ENCODE results near the gene ADAMTSL2.
"Not testable (repeated sequence)": the region's sequence is repeated elsewhere in the genome, so short reads cannot be mapped to it uniquely, and the experiment has no call there.

The ADAMTSL2 gene

DNA sequence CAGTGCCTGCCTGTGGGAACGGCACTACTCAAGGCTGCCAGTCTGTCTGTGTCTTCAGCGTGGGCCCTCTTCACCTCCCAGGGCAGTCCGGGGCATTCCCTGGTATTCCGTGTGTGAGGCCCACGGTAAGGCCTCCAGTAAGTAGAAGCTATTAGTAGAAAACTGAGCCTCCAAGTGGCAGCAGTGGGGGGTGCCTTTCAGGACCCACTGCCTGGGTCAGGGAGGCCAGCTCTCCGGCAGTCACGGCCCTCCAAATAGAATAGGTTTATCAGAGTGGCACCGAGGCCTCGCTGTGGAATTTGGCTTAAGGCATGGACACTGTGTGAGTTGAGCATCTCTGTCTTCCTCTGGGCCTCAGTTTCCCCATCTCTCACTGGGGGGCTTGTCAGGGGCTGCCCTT, 23.1 kb downstream of the ADAMTSL2 start:
- Histone ChIP-seq H3K4me1 (ENCODE audit: control insufficient read depth in 1 of 2, insufficient read depth in 2 of 2, low read length in 2 of 2) (peaks cover 0 to 6% of the 10 kb centered on the region in 2 donors), H3K27me3 (ENCODE audit: control insufficient read depth in 1 of 2, insufficient read depth in 2 of 2, low read length in 2 of 2) (no peaks in the 10 kb centered on the region), H3K27ac (ENCODE audit: low read depth, low read length) (peak overlapping the region; percentile 50), H3K9ac (ENCODE audit: low read depth in 1 of 2, low read length in 2 of 2) (no peak overlapping the region), H3K4me3 (ENCODE audit: low read depth in 1 of 2, low read length in 2 of 2) (no peak overlapping the region), H3K36me3 (ENCODE audit: control insufficient read depth in 1 of 2, insufficient read depth in 2 of 2, low read length in 2 of 2) (no peaks in the 10 kb centered on the region), H3K9me3 (ENCODE audit: control insufficient read depth in 1 of 2, low read length in 2 of 2) (no peaks in the 10 kb centered on the region)

DNA sequence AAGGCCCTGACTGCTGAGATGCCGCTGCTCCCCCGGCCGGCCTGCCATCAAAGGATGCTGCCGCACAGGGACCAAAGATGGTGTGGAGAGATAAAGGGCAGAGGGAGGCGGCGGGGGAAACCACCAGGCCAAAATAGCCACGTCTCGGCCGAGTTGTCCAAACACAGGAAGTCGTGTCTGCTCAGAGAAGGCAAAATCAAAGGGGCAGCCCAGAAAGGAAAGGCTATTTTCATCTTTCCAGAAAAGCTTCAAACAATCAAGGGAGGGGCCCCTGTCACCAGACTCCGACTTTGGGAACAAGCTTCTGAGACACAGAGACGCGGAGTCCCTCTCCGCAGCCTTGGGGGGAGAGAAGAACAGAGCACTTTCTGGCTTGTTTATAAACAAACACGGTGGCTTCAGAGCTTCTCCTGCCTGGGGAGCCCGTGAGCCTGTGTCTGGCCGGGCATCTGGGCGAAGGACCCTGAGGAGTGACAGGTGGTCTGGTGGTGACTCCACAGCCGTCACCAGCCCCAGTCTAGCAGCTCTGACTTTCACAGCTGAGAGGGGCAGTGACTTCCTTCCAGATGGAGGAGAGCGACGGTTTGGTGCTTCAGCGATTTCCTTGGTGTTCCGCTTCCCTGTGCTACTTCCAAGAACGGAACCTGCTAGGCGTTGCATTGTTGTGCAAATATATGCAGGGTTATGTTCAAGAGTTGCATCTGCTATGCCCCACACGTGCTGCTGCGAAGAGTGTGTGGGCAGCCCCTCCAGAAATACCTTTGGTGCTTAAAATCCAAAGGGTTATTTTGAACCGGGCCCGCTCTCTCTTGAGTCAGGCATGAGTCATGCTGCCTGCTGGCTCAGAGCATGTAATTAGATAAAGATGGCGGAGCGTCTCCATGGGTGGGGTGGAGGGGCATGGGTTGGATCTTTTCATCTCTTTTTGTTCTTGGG, 24.0 kb downstream of the ADAMTSL2 start:
- Histone ChIP-seq H3K27ac (ENCODE audit: low read depth, low read length) (peak overlapping the region; percentile 50), H3K9ac (ENCODE audit: low read depth in 1 of 2, low read length in 2 of 2) (no peak overlapping the region), H3K36me3 (ENCODE audit: control insufficient read depth in 1 of 2, insufficient read depth in 2 of 2, low read length in 2 of 2) (no peaks in the 10 kb centered on the region), H3K4me3 (ENCODE audit: low read depth in 1 of 2, low read length in 2 of 2) (no peak overlapping the region), H3K4me1 (ENCODE audit: control insufficient read depth in 1 of 2, insufficient read depth in 2 of 2, low read length in 2 of 2) (peaks cover 6 to 13% of the 10 kb centered on the region in 2 donors), H3K27me3 (ENCODE audit: control insufficient read depth in 1 of 2, insufficient read depth in 2 of 2, low read length in 2 of 2) (no peaks in the 10 kb centered on the region), H3K9me3 (ENCODE audit: control insufficient read depth in 1 of 2, low read length in 2 of 2) (no peaks in the 10 kb centered on the region)

- Histone ChIP-seq H3K27ac (ENCODE audit: low read depth, low read length) (no peak overlapping the region), H3K9ac (ENCODE audit: low read depth in 1 of 2, low read length in 2 of 2) (no peak overlapping the region), H3K27me3 (ENCODE audit: control insufficient read depth in 1 of 2, insufficient read depth in 2 of 2, low read length in 2 of 2) (no peaks in the 10 kb centered on the region)
Measured at GRCh38 chr9:133560311-133560710, 25.8 kb downstream of the ADAMTSL2 start.

DNA sequence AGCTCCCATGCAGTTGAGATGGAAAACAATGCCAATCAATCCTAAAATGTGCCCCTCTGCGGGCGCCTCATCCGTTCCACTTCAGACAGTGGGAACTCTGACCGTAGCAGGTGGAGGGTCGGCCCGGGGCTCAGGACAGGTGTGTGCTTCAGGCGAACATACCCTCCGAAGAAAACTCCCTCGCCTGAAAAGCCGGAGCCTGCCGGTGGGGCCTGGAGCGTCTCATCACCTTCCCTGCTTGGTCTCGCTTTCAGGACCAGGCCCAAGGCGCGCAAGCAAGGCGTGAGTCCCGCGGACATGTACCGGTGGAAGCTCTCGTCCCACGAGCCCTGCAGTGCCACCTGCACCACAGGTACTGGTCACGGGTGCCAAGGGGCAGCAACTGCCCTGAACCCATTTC, 26.4 kb downstream of the ADAMTSL2 start:
- Histone ChIP-seq H3K9ac (ENCODE audit: low read depth in 1 of 2, low read length in 2 of 2) (no peak overlapping the region), H3K27me3 (ENCODE audit: control insufficient read depth in 1 of 2, insufficient read depth in 2 of 2, low read length in 2 of 2) (no peaks in the 10 kb centered on the region), H3K27ac (ENCODE audit: low read depth, low read length) (no peak overlapping the region)

More at GRCh38 chr9:133560311-133560710, 25.8 kb downstream of the ADAMTSL2 start:
- no peaks in the 10 kb centered on the region for H3K36me3 ChIP-seq (ENCODE audit: control insufficient read depth in 1 of 2, insufficient read depth in 2 of 2, low read length in 2 of 2)
- no peak overlapping the region for H3K4me3 ChIP-seq (ENCODE audit: low read depth in 1 of 2, low read length in 2 of 2)
- no peaks in the 10 kb centered on the region for H3K9me3 ChIP-seq (ENCODE audit: control insufficient read depth in 1 of 2, low read length in 2 of 2)
- peaks cover 7 to 14% of the 10 kb centered on the region in 2 donors for H3K4me1 ChIP-seq (ENCODE audit: control insufficient read depth in 1 of 2, insufficient read depth in 2 of 2, low read length in 2 of 2)

DNA sequence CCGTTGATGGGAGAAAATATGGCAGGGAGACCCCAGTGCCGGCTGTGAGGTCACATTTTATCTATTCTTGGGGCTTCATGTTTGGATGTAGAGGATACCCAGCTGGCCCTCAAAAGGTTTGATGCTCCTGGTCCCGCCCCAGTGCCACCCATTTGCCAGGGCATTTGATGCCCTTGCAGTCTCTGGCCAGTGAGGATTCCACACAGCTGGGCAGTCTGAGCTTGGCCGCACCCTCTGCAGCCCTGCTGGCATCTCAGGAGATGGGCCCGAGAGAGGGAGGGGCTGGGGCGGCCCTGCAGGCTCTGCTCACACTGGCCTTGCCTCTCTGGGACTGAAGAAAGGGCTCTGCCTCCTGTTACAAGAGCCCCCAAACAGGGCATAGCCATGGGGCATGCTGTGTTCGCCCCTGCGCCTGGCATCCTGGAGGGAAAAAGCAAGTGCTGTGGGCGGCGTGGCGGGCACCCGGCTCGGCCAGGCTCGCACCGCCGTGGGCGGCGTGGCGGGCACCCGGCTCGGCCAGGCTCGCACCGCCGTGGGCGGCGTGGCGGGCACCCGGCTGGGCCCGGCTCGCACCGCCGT, 27.6 kb downstream of the ADAMTSL2 start:
- no peak overlapping the region for H3K4me3 ChIP-seq (ENCODE audit: low read depth in 1 of 2, low read length in 2 of 2)
- H3K27ac ChIP-seq (ENCODE audit: low read depth, low read length), result no peak overlapping the region
- H3K36me3 ChIP-seq (ENCODE audit: control insufficient read depth in 1 of 2, insufficient read depth in 2 of 2, low read length in 2 of 2), result no peaks in the 10 kb centered on the region
- no peaks in the 10 kb centered on the region for H3K9me3 ChIP-seq (ENCODE audit: control insufficient read depth in 1 of 2, low read length in 2 of 2)
- peaks cover 7 to 14% of the 10 kb centered on the region in 2 donors for H3K4me1 ChIP-seq (ENCODE audit: control insufficient read depth in 1 of 2, insufficient read depth in 2 of 2, low read length in 2 of 2)
- no peaks in the 10 kb centered on the region for H3K27me3 ChIP-seq (ENCODE audit: control insufficient read depth in 1 of 2, insufficient read depth in 2 of 2, low read length in 2 of 2)
- no peak overlapping the region for H3K9ac ChIP-seq (ENCODE audit: low read depth in 1 of 2, low read length in 2 of 2)

More for the DNA sequence above, 26.4 kb downstream of the ADAMTSL2 start:
- no peak overlapping the region for H3K4me3 ChIP-seq (ENCODE audit: low read depth in 1 of 2, low read length in 2 of 2)
- peaks cover 7 to 14% of the 10 kb centered on the region in 2 donors for H3K4me1 ChIP-seq (ENCODE audit: control insufficient read depth in 1 of 2, insufficient read depth in 2 of 2, low read length in 2 of 2)
- H3K9me3 ChIP-seq (ENCODE audit: control insufficient read depth in 1 of 2, low read length in 2 of 2), result no peaks in the 10 kb centered on the region
- no peaks in the 10 kb centered on the region for H3K36me3 ChIP-seq (ENCODE audit: control insufficient read depth in 1 of 2, insufficient read depth in 2 of 2, low read length in 2 of 2)

GRCh38 chr9:133562611-133563290, 28.2 kb downstream of the ADAMTSL2 start:
- Histone ChIP-seq H3K4me3 (ENCODE audit: low read depth in 1 of 2, low read length in 2 of 2) (no peak overlapping the region), H3K27ac (ENCODE audit: low read depth, low read length) (no peak overlapping the region), H3K4me1 (ENCODE audit: control insufficient read depth in 1 of 2, insufficient read depth in 2 of 2, low read length in 2 of 2) (peaks cover 7 to 14% of the 10 kb centered on the region in 2 donors), H3K27me3 (ENCODE audit: control insufficient read depth in 1 of 2, insufficient read depth in 2 of 2, low read length in 2 of 2) (no peaks in the 10 kb centered on the region), H3K9ac (ENCODE audit: low read depth in 1 of 2, low read length in 2 of 2) (no peak overlapping the region), H3K9me3 (ENCODE audit: control insufficient read depth in 1 of 2, low read length in 2 of 2) (no peaks in the 10 kb centered on the region), H3K36me3 (ENCODE audit: control insufficient read depth in 1 of 2, insufficient read depth in 2 of 2, low read length in 2 of 2) (no peaks in the 10 kb centered on the region)

DNA sequence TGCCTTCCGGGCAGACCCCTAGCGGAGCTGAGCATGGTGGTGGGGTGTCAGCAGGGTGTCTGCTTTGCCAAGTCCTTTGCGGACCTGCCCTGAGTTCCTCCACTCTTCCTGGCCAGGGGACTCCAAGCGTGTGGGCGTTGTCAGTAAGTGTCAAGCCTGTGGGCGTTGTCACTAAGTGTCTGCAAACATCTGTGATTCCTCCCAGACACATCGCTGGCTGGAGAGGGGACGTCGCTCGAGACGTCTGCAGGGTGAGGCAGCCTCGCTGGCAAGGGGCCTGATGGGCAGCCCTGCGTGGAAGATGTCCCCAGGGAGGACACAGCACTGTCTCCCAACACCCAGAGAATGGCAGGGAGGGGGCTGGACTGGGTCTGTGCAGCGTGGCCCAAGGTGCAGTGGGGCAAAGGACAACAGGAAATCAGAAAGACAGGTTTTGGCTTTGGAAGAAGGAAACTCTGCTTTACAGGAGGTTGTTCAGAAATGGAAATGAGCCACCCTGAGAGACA, 28.8 kb downstream of the ADAMTSL2 start:
- no peaks in the 10 kb centered on the region for H3K27me3 ChIP-seq (ENCODE audit: control insufficient read depth in 1 of 2, insufficient read depth in 2 of 2, low read length in 2 of 2)
- H3K36me3 ChIP-seq (ENCODE audit: control insufficient read depth in 1 of 2, insufficient read depth in 2 of 2, low read length in 2 of 2), result no peaks in the 10 kb centered on the region
- H3K9me3 ChIP-seq (ENCODE audit: control insufficient read depth in 1 of 2, low read length in 2 of 2), result no peaks in the 10 kb centered on the region
- H3K27ac ChIP-seq (ENCODE audit: low read depth, low read length), result no peak overlapping the region
- peak overlapping the region in 1 of 2 donors; percentile 38 for H3K4me3 ChIP-seq (ENCODE audit: low read depth in 1 of 2, low read length in 2 of 2)
- H3K9ac ChIP-seq (ENCODE audit: low read depth in 1 of 2, low read length in 2 of 2), result no peak overlapping the region
- peaks cover 7 to 14% of the 10 kb centered on the region in 2 donors for H3K4me1 ChIP-seq (ENCODE audit: control insufficient read depth in 1 of 2, insufficient read depth in 2 of 2, low read length in 2 of 2)

DNA sequence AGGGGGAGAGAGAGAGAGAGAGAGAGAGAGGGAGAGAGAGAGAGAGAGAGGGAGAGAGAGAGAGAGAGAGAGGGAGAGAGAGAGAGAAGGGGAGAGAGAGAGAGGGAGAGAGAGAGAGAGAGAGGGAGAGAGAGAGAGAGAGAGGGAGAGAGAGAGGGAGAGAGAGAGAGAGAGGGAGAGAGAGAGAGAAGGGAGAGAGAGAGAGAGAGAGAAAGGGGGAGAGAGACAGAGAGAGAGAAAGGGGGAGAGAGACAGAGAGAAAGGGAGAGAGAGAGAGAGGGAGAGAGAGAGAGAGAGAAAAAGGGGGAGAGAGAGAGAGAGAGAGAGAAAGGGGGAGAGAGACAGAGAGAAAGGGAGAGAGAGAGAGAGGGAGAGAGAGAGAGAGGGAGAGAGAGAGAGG, 29.3 kb downstream of the ADAMTSL2 start:
- not testable (repeated sequence) for H3K4me1 ChIP-seq (ENCODE audit: control insufficient read depth in 1 of 2, insufficient read depth in 2 of 2, low read length in 2 of 2); H3K36me3 ChIP-seq (ENCODE audit: control insufficient read depth in 1 of 2, insufficient read depth in 2 of 2, low read length in 2 of 2); H3K9ac ChIP-seq (ENCODE audit: low read depth in 1 of 2, low read length in 2 of 2); H3K4me3 ChIP-seq (ENCODE audit: low read depth in 1 of 2, low read length in 2 of 2); H3K27ac ChIP-seq (ENCODE audit: low read depth, low read length); H3K27me3 ChIP-seq (ENCODE audit: control insufficient read depth in 1 of 2, insufficient read depth in 2 of 2, low read length in 2 of 2); H3K9me3 ChIP-seq (ENCODE audit: control insufficient read depth in 1 of 2, low read length in 2 of 2)

DNA sequence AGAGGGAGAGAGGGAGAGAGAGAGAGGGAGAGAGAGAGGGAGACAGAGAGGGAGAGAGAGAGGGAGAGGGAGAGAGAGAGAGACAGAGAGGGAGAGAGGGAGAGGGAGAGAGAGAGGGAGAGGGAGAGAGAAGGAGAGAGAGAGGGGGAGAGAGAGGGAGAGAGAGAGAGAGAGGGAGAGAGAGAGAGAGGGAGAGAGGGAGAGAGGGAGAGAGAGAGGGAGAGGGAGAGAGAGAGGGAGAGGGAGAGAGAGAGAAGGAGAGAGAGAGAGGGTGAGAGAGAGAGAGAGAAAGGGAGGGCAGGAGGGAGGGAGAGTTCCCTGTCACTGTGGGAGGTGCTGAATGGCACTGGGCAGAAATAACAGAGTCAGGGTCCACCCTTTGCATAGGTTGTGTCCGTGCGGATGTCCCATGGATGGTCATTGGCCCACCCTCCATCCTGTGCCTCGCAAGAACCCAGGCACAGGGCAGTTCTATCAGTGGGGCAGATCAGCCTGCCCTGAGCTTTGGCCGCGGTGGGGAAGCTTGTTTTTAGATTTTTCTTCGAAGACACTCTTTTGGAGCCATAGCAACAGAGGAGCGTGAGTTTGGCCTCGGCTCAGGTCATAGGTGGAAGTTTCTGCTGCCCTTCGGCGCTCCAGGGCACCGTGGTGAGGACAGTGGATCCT, 30.1 kb downstream of the ADAMTSL2 start:
- Histone ChIP-seq H3K4me1 (ENCODE audit: control insufficient read depth in 1 of 2, insufficient read depth in 2 of 2, low read length in 2 of 2) (peaks cover 7 to 8% of the 10 kb centered on the region in 2 donors), H3K27me3 (ENCODE audit: control insufficient read depth in 1 of 2, insufficient read depth in 2 of 2, low read length in 2 of 2) (no peaks in the 10 kb centered on the region), H3K27ac (ENCODE audit: low read depth, low read length) (no peak overlapping the region), H3K9me3 (ENCODE audit: control insufficient read depth in 1 of 2, low read length in 2 of 2) (no peaks in the 10 kb centered on the region), H3K9ac (ENCODE audit: low read depth in 1 of 2, low read length in 2 of 2) (no peak overlapping the region), H3K36me3 (ENCODE audit: control insufficient read depth in 1 of 2, insufficient read depth in 2 of 2, low read length in 2 of 2) (no peaks in the 10 kb centered on the region), H3K4me3 (ENCODE audit: low read depth in 1 of 2, low read length in 2 of 2) (no peak overlapping the region)

All from duodenal mucosa (tissue), 2 donors.